HEK293 (cell line): ENCODE measurements around the gene GALNT13.

ENCODE experiments used
- CTCF ChIA-PET: fragments of 350-600 bp; formaldehyde crosslinking; extraction: SDS; loops from one replicate; lab custom pipeline; 2021; ENCODE audit warnings: antibody characterized with exemption; lab: Yijun Ruan, JAX
- POLR2A ChIA-PET: fragments of 300-600 bp; formaldehyde crosslinking; extraction: SDS; loops from one replicate; lab custom pipeline; 2020; ENCODE audit warnings: antibody characterized with exemption, inconsistent platforms; lab: Yijun Ruan, JAX
- H3K27ac ChIP-seq: fragments of 200-500 bp; sonication (Bioruptor generic); 2 replicates; pipeline ENCODE4 v1.5.1; 2014; ENCODE audit warnings: low read depth, low read length, control low read depth, inconsistent platforms; ENCODE audit errors: extremely low read depth
- H3K36me3 ChIP-seq, 2 experiments: fragments of 200-500 bp in 1 of 2; sonication (Bioruptor generic) in 1 of 2; 1 replicate in 1 of 2; 2 replicates in 1 of 2; pipeline ENCODE4 v1.5.1; 2014 to 2017; ENCODE audit warnings: inconsistent platforms in 2 of 2, low read length in 2 of 2; ENCODE audit not compliant: control insufficient read depth in 2 of 2, insufficient read depth in 1 of 2
- H3K4me1 ChIP-seq: fragments of 200-500 bp; sonication (Bioruptor generic); 2 replicates; pipeline ENCODE4 v1.5.1; 2014; ENCODE audit warnings: mild to moderate bottlenecking, low read length, inconsistent platforms; ENCODE audit not compliant: control insufficient read depth, insufficient read depth
- H3K4me3 ChIP-seq: 2 replicates; pipeline ENCODE4 v1.5.1; 2011; ENCODE audit warnings: low read depth, mild to moderate bottlenecking, control low read depth, low read length, moderate library complexity
- H3K9me3 ChIP-seq: fragments of 200-500 bp; sonication (Bioruptor generic); 2 replicates; pipeline ENCODE4 v1.5.1; 2014; ENCODE audit warnings: low read depth, low read length, inconsistent platforms; ENCODE audit not compliant: control insufficient read depth, insufficient read depth
- INSM2 ChIP-seq: fragments of 450-650 bp; formaldehyde crosslinking; IDR thresholded peaks from 2 replicates; pipeline ENCODE4 v1.5.1; 2016; ENCODE audit warnings: missing biosample characterization, missing genetic modification characterization
- KLF1 ChIP-seq: fragments of 450-650 bp; formaldehyde crosslinking; IDR thresholded peaks from 2 replicates; pipeline ENCODE4 v1.5.1; 2016; ENCODE audit warnings: missing biosample characterization, missing genetic modification characterization
- PRDM10 ChIP-seq: fragments of 450-650 bp; formaldehyde crosslinking; IDR thresholded peaks from 2 replicates; pipeline ENCODE4 v1.5.1; 2016; ENCODE audit warnings: missing biosample characterization, missing genetic modification characterization
- PRDM6 ChIP-seq: fragments of 450-650 bp; formaldehyde crosslinking; IDR thresholded peaks from 2 replicates; pipeline ENCODE4 v1.5.1; 2017; ENCODE audit warnings: missing biosample characterization, missing genetic modification characterization
- ZBTB44 ChIP-seq: fragments of 450-650 bp; IDR thresholded peaks from 2 replicates; pipeline ENCODE4 v1.5.1; 2018; ENCODE audit warnings: missing biosample characterization, mild to moderate bottlenecking, missing genetic modification characterization
- ZFP37 ChIP-seq: fragments of 450-650 bp; formaldehyde crosslinking; IDR thresholded peaks from 2 replicates; pipeline ENCODE4 v1.5.1; 2016; ENCODE audit warnings: missing biosample characterization, missing genetic modification characterization
- ZNF138 ChIP-seq: fragments of 450-650 bp; formaldehyde crosslinking; IDR thresholded peaks from 2 replicates; pipeline ENCODE4 v1.5.1; 2016; ENCODE audit warnings: missing biosample characterization, missing genetic modification characterization, borderline replicate concordance
- ZNF146 ChIP-seq: fragments of 450-650 bp; formaldehyde crosslinking; IDR thresholded peaks from 2 replicates; pipeline ENCODE4 v1.5.1; 2016; ENCODE audit warnings: missing biosample characterization, missing genetic modification characterization
- ZNF155 ChIP-seq: fragments of 450-650 bp; formaldehyde crosslinking; IDR thresholded peaks from 2 replicates; pipeline ENCODE4 v1.5.1; 2016; ENCODE audit warnings: missing biosample characterization, missing genetic modification characterization
- ZNF175 ChIP-seq: fragments of 450-650 bp; formaldehyde crosslinking; IDR thresholded peaks from 2 replicates; pipeline ENCODE4 v1.5.1; 2016; ENCODE audit warnings: missing biosample characterization, missing genetic modification characterization
- ZNF18 ChIP-seq: fragments of 450-650 bp; formaldehyde crosslinking; IDR thresholded peaks from 2 replicates; pipeline ENCODE4 v1.5.1; 2016; ENCODE audit warnings: missing biosample characterization, missing genetic modification characterization
- ZNF292 ChIP-seq: fragments of 450-650 bp; formaldehyde crosslinking; IDR thresholded peaks from 2 replicates; pipeline ENCODE4 v1.5.1; 2016; ENCODE audit warnings: low read depth, missing biosample characterization, missing genetic modification characterization, borderline replicate concordance
- ZNF311 ChIP-seq: fragments of 450-650 bp; formaldehyde crosslinking; IDR thresholded peaks from 2 replicates; pipeline ENCODE4 v1.5.1; 2017; ENCODE audit warnings: missing biosample characterization, missing genetic modification characterization, borderline replicate concordance
- ZNF514 ChIP-seq: fragments of 450-650 bp; formaldehyde crosslinking; IDR thresholded peaks from 2 replicates; pipeline ENCODE4 v1.5.1; 2016; ENCODE audit warnings: missing biosample characterization, missing genetic modification characterization
- ZNF677 ChIP-seq: fragments of 450-650 bp; IDR thresholded peaks from 2 replicates; pipeline ENCODE4 v1.5.0; 2018; ENCODE audit warnings: missing biosample characterization, mild to moderate bottlenecking, missing genetic modification characterization, moderate library complexity
- ZNF785 ChIP-seq: fragments of 450-650 bp; formaldehyde crosslinking; IDR thresholded peaks from 2 replicates; pipeline ENCODE4 v1.5.1; 2016; ENCODE audit warnings: missing biosample characterization, missing genetic modification characterization
- ZSCAN16 ChIP-seq: fragments of 450-650 bp; formaldehyde crosslinking; IDR thresholded peaks from 2 replicates; pipeline ENCODE4 v1.5.1; 2016; ENCODE audit warnings: missing biosample characterization, missing genetic modification characterization

GALNT13 gene

GRCh38 chr2:154097833-154098398 is 226.2 kb downstream of the GALNT13 start (continued):
- no peak for TF ChIP-seq ZNF292 (tag by site-specific recombination)
- TF ChIP-seq KLF1 (tag by site-specific recombination), result no peak

- TF ChIP-seq INSM2 (no peak), ZNF18 (tag by site-specific recombination) (no peak), ZNF514 (tag by site-specific recombination) (no peak), ZBTB44 (no peak), ZFP37 (no peak), ZNF311 (no peak), PRDM6 (tag by site-specific recombination) (no peak), ZNF175 (tag by site-specific recombination) (no peak), ZNF155 (tag by site-specific recombination) (no peak), ZSCAN16 (tag by site-specific recombination) (no peak), ZNF146 (tag by site-specific recombination) (no peak), ZNF138 (tag by site-specific recombination) (no peak), PRDM10 (tag by site-specific recombination) (no peak), ZNF677 (tag by site-specific recombination) (no peak), ZNF785 (no peak)
- H3K27ac ChIP-seq, result no peak overlapping the region
- H3K36me3 ChIP-seq, result no peaks in the 10 kb centered on the region
- H3K4me3 ChIP-seq, result no peak overlapping the region
- ChIA-PET POLR2A (no interaction called here), CTCF (no interaction called here)
- H3K4me1 ChIP-seq, result no peaks in the 10 kb centered on the region
- H3K9me3 ChIP-seq, result no peaks in the 10 kb centered on the region
Measured at GRCh38 chr2:154120706-154121105, 249.0 kb downstream of the GALNT13 start.
